Lower leg skin (tissue), 4 donors: ENCODE measurements around the gene CA12. TPM values are rescaled to one million over a fixed set of nuclear protein-coding genes. Genes with fewer than 3 reads are reported as not detected.

Experiments used
- DNase-seq, 2 donors: peaks; one replicate each; pipeline ENCODE4 v3.0.0-alpha.2; 2019; ENCODE audit warnings: low spot score in 2 of 2
- H3K4me3 ChIP-seq: fragments of 200-600 bp; sonication (generic); 2 replicates; pipeline ENCODE4 v1.5.1; 2017; ENCODE audit warnings: mild to moderate bottlenecking, low read depth; ENCODE audit not compliant: poor library complexity, severe bottlenecking
- POLR2A ChIP-seq, 2 donors: fragments of 450-650 bp; IDR thresholded peaks; one replicate each; pipeline ENCODE4 v1.6.1; 2016 to 2017; ENCODE audit warnings: antibody characterized with exemption in 2 of 2, mild to moderate bottlenecking in 1 of 2, moderate library complexity in 1 of 2
- WGBS, 2 donors: methylation state at CpG; one replicate each; pipeline ENCODE4 v1.1.5; 2018; 5-methylcytosine and 5-hydroxymethylcytosine counted together
- intact Hi-C: fragments of 100-400 bp; cut with DNase I; formaldehyde crosslinking; loops from one replicate; pipeline ENCODE4 v1.15.0; 2023; ENCODE audit warnings: low total_unique reads
- total RNA-seq, 4 donors: library from RNA; depleted of rRNA; stranded (reverse); fragments of >200 nt; gene quantifications; one replicate each; pipeline ENCODE4 v1.1.0, GENCODE V29; 2016
- TF ChIP-seq, protein P1 (sequence below), 3 donors: fragments of 450-650 bp; IDR thresholded peaks; one replicate each; pipeline ENCODE4 v1.5.1; 2016; ENCODE audit warnings: antibody characterized with exemption in 3 of 3, mild to moderate bottlenecking in 3 of 3, moderate library complexity in 2 of 3

CA12 gene
- total RNA-seq, 4 donors from 2014 or later, result 144 to 253 (median 213) TPM

DNA sequence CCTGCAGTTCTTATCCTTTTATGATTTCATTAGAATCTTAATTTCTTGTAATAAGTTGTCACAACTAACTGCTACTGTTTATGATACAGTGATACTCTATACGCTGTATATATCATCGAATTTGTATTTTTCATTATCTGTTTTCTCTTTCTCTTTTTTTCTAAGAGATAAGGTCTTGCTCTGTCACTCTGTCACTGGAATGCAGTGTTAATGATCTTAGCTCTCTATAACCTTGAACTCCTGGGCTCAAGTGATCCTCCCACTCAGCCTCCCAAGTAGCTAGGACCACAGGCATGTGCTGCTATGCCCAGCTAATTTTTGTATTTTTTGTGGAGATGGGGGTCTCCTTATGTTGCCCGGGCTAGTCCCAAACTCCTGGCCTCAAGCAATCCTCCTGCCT is 89.4 kb downstream of the CA12 start:
- H3K4me3 ChIP-seq, result no peak overlapping the region
- no peak for DNase-seq
- WGBS, 2 donors, result 91 to 92% methylated on average over 3 of the region's 3 CpGs
- TF ChIP-seq POLR2A (IDR thresholded peaks at IDR 0.05), result no peak
- intact Hi-C loops, result loop anchor here (5.0 kb wide), 1 partner anchor 110 kb away; no protein-coding TSS in a partner anchor

DNA sequence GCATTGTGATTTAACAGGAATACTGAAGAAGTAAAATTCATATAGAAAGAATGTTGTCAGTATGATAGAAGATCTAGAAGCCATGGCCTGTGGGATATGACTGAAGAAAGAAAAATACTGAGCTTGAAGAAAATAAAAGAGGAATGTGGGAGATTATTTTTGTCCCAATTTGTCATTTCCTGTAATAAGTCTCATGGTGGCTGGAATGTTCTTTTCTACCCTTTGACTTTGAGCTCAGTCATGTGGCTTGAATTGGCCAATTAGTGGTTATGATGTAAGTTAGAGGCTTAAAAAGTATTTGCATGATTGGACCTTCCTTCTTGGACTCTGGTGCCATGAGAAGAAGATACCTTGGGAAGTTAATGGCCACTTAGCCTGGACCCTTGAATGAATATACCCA is 90.1 kb downstream of the CA12 start:
- no peak for DNase-seq
- TF ChIP-seq, protein P1, sequence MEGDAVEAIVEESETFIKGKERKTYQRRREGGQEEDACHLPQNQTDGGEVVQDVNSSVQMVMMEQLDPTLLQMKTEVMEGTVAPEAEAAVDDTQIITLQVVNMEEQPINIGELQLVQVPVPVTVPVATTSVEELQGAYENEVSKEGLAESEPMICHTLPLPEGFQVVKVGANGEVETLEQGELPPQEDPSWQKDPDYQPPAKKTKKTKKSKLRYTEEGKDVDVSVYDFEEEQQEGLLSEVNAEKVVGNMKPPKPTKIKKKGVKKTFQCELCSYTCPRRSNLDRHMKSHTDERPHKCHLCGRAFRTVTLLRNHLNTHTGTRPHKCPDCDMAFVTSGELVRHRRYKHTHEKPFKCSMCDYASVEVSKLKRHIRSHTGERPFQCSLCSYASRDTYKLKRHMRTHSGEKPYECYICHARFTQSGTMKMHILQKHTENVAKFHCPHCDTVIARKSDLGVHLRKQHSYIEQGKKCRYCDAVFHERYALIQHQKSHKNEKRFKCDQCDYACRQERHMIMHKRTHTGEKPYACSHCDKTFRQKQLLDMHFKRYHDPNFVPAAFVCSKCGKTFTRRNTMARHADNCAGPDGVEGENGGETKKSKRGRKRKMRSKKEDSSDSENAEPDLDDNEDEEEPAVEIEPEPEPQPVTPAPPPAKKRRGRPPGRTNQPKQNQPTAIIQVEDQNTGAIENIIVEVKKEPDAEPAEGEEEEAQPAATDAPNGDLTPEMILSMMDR (IDR thresholded peaks at IDR 0.05), result no peak
- no peak for TF ChIP-seq POLR2A (IDR thresholded peaks at IDR 0.05)
- intact Hi-C loops, result loop anchor here (5.0 kb wide), 1 partner anchor 111 kb away; no protein-coding TSS in a partner anchor

DNA sequence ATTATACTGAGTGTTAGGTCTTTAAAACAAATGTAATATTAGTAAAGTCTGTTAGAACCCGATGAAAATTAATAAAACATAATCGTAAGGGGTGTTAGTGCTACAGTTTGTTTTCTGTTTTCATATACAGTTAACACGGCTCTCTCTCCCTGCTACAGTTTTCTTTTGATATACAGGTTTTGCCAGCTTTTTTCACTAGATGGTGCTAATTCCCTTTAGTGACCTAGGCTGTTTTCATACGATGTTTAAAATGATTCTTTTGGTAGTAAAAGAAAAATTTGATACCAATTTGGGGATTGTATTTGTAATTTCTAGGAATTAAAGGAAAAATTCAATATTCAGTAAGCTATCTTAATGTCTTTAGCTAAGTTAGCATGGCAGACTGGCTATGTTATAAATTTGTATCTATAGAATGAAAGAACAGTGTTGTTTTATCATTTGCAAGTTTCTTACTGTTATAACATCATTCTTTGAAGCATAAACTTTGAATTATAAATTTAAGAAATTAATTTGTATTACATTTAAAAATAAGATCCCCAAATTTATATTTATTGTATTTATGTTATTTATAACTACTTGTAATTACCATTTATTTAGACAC is 92.8 kb downstream of the CA12 start:
- WGBS, 2 donors, result 2 to 4% methylated on average over 4 of the region's 4 CpGs
- no peak for TF ChIP-seq POLR2A (IDR thresholded peaks at IDR 0.05)
- TF ChIP-seq, protein P1 (IDR thresholded peaks at IDR 0.05), result no peak
- intact Hi-C loops, result no loop called here
- H3K4me3 ChIP-seq, result no peak overlapping the region
- no peak for DNase-seq

More for the DNA sequence above, 90.1 kb downstream of the CA12 start:
- no peak overlapping the region for H3K4me3 ChIP-seq

DNA sequence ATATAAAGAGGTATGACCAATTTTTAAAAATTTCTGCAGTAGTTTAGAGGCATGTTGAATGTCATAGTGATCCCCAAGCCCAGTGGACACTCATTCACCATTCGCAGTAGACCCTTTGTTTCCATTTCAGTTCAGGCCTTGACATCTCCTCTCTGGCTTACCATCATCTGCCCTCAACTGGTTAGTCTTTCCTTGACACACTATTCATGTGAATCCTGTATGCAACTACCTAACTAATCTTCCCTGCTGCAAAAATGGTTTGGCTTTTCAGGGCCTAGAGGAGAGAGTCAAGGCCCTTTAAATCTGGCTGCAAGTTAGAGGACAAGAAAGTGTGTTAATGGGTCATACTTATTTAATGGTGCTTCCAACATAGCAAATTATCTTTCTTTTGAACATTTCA is 93.3 kb downstream of the CA12 start:
- intact Hi-C loops, result no loop called here
- TF ChIP-seq POLR2A (IDR thresholded peaks at IDR 0.05), result no peak
- TF ChIP-seq, protein P1 (IDR thresholded peaks at IDR 0.05), result no peak
- WGBS, 2 donors, result 71 to 84% methylated on average over 1 of the region's 1 CpG
- no peak overlapping the region for H3K4me3 ChIP-seq
- DNase-seq, result no peak

DNA sequence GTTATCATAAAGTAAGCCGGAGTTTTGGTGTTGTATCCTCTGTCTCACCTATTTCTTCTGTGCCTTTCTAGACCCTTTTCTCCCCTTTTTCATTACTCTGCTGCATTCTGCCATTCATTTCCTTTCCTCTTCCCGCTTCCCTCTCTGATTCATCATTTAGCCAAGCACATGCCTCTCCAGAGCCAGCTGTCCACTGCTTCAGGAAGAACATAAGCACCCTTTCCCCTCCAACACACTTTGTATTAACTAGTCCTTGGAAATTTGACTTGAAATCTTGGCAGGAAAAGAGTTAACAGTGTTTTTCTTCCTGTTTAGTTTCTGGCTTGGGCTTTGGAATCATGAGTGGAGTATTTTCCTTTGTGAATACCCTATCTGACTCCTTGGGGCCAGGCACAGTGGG is 94.5 kb downstream of the CA12 start:
- TF ChIP-seq, protein P1 (IDR thresholded peaks at IDR 0.05), result no peak
- intact Hi-C loops, result no loop called here
- 69 to 75% methylated on average over 2 of the region's 2 CpGs for WGBS, 2 donors
- no peak overlapping the region for H3K4me3 ChIP-seq
- DNase-seq, result no peak

DNA sequence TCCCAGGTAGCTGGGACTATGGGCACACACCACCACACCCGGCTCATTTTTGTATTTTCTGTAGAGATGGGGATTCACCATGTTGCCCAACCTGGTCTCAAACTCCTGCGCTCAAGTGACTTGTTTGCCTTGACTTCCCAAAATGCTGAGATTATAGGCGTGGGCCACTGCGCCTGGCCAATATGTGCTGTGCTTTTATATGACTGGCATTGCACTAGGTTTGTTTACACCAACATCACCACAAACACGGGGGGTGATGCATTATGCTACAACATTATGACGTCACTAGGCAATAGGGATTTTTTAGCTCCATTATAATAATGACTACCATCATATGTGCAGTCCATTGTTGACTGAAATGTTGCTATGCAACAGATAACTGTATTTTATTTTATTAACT is 97.3 kb downstream of the CA12 start:
- intact Hi-C loops, result no loop called here
- DNase-seq, result no peak
- TF ChIP-seq POLR2A (IDR thresholded peaks at IDR 0.05), result no peak
- TF ChIP-seq, protein P1 (IDR thresholded peaks at IDR 0.05), result no peak
- 92 to 97% methylated on average over 6 of the region's 6 CpGs for WGBS, 2 donors
- H3K4me3 ChIP-seq, result no peak overlapping the region
